ENCODE data around the gene IFITM10.
"Not testable (repeated sequence)": the region's sequence is repeated elsewhere in the genome, so short reads cannot be mapped to it uniquely, and the experiment has no call there.

Gene IFITM10

GRCh38 chr11:1691026-1691877 is 59.1 kb downstream of the IFITM10 start:
- no peak for DNase-seq (ENCODE audit: low read depth)
- TF ChIP-seq CTCF (IDR thresholded peaks at IDR 0.05; ENCODE audit: low read depth, low read length, missing control alignments) = no peak
- no peak overlapping the region for H3K4me3 ChIP-seq (ENCODE audit: low read depth, low read length)

GRCh38 chr11:1690167-1691025 is 60.0 kb downstream of the IFITM10 start:
- H3K4me3 ChIP-seq (ENCODE audit: low read depth, low read length) = no peak overlapping the region
- DNase-seq (ENCODE audit: low read depth) = no peak
- TF ChIP-seq CTCF (IDR thresholded peaks at IDR 0.05; ENCODE audit: low read depth, low read length, missing control alignments) = no peak

GRCh38 chr11:1689250-1690166 is 60.9 kb downstream of the IFITM10 start:
- H3K4me3 ChIP-seq (ENCODE audit: low read depth, low read length); DNase-seq (ENCODE audit: low read depth): not testable (repeated sequence)

GRCh38 chr11:1688336-1688947 is 62.0 kb downstream of the IFITM10 start:
- not testable (repeated sequence) for DNase-seq (ENCODE audit: low read depth); H3K4me3 ChIP-seq (ENCODE audit: low read depth, low read length)

GRCh38 chr11:1686220-1686619 is 64.2 kb downstream of the IFITM10 start:
- H3K4me3 ChIP-seq (ENCODE audit: low read depth, low read length); DNase-seq (ENCODE audit: low read depth): not testable (repeated sequence)

- not testable (repeated sequence) for DNase-seq (ENCODE audit: low read depth); H3K4me3 ChIP-seq (ENCODE audit: low read depth, low read length)
Measured at GRCh38 chr11:1684886-1685874, 65.2 kb downstream of the IFITM10 start.

GRCh38 chr11:1683904-1684572 is 66.4 kb downstream of the IFITM10 start:
- DNase-seq (ENCODE audit: low read depth); H3K4me3 ChIP-seq (ENCODE audit: low read depth, low read length): not testable (repeated sequence)

- not testable (repeated sequence) for DNase-seq (ENCODE audit: low read depth); H3K4me3 ChIP-seq (ENCODE audit: low read depth, low read length)
Measured at GRCh38 chr11:1683216-1683615, 67.2 kb downstream of the IFITM10 start.
